ENCODE results near the gene VCP.
"Not testable (repeated sequence)": the region's sequence is repeated elsewhere in the genome, so short reads cannot be mapped to it uniquely, and the experiment has no call there.

The VCP gene

GRCh38 chr9:35060548-35061207 is 11.7 kb downstream of the VCP start:
- no peak for DNase-seq (ENCODE audit: low spot score)

- DNase-seq (ENCODE audit: low spot score) = no peak
These were observed 13.0 kb downstream of the VCP start for GRCh38 chr9:35059438-35059837.

DNA sequence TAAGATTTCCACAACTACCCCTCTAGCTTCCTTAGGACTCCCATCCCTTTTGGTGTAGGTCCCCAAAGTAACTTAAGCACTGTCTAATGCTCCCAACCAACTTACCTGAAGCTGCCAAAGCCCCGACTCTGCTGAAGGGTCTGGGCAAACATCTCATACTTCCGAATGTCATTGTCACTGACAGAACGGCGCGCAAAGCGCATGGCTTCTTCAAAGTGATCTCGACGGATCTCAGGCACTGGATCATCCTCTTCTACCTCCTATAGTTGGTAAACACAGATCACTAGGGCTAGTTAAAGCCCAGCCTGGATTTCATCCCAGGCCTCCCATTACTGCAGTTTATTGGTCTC is 15.2 kb downstream of the VCP start:
- DNase-seq (ENCODE audit: low spot score) = no peak

GRCh38 chr9:35056571-35057270 is 15.7 kb downstream of the VCP start:
- DNase-seq (ENCODE audit: low spot score) = no peak

DNA sequence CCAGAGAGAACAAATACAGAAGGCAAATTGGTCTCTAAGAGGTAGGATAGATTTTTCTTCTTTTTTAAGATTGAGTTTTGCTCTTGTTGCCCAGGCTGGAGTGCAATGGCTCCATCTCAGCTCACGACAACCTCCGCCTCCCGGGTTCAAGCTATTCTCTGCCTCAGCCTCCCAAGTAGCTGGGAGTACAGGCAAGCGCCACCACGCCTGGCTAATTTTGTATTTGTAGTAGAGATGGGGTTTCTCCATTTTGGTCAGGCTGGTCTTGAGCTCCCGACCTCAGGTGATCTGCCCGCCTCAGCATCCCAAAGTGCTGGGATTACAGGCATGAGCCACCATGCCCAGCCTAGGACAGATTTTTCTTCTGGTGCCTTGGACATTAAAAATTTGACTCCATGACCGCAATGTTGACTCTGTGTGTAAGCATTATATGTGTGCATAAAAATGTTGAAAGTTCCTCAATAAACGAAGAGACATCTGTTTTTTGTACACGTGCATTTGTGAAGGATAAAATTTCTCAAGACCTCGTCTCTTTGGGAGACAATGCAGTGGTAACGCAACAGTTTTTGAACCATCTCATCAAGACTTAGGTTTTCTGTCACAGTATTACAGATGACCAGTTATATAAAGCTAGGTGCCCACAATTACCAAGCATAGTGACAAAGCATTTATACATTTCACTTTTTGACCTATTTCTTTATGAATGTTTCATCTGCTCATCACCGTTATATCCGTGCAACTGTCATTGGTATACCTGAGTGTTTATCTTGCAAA is 17.4 kb downstream of the VCP start:
- no peak for DNase-seq (ENCODE audit: low spot score)

- no peak for DNase-seq (ENCODE audit: low spot score)
These were observed 18.1 kb downstream of the VCP start for GRCh38 chr9:35054185-35054835.

DNA sequence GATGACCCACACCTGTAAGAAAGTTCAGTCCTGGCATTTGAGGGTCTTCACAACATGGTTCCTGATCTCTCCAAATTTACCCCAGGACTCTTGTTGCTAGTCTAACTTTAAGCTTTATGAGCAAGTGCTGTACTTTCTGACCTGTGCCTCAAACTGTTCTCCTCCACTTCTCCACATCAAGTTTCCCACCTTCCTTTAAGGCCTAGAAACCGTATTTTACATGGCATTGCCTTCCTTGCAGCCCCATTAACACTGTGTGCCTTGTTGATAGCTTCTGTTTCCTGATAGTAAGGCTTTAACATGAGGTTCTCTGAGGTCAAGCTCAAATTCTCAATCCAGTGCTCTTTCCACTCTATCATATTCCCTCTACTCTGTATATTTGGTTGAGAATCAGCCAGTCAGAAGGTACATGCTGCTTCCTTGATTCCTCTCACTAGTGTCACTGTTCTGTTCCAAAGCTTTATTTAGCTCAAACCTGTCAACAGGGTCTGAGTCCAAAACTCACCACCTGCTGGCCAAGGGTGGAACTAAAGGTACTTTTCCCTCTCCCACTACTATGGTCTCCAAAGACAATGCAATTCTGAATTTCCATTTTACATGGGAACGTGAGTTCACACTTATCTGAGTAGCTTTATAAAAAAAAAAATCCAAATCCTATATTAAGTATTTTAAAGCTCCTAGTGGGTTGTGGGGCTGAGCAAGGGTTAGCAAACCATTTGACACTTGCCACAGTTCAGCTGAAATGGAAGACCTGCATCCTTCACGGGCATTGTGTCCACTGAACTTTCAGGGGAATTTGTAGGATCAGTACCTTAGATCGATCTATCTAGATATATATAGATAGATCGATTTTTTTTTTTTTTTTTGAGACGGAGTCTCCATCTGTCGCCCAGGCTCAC is 21.1 kb downstream of the VCP start:
- peak; percentile 47 for DNase-seq (ENCODE audit: low spot score)

GRCh38 chr9:35048511-35048910 is 23.9 kb downstream of the VCP start:
- no peak for DNase-seq (ENCODE audit: low spot score)

DNA sequence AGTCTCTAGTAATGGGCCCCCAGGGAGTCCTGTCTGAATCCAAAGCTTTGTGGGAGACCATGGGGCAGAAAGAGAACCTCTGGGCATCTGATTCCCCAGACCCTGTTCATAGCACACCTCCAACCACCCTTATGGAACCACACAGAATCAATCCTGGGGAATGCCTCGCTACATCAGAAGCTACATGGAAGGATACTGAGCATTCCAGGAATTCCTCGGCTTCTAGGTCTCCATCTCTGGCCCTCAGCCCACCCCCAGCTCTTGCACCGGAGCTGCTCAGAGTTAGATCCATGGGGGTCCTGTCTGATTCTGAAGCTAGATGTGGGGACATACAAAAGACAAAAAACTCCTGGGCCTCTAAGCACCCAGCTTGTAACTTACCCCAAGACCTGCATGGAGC is 28.4 kb downstream of the VCP start:
- no peak for DNase-seq (ENCODE audit: low spot score)

- DNase-seq (ENCODE audit: low spot score) = no peak
These were observed 29.4 kb downstream of the VCP start for GRCh38 chr9:35042891-35043545.

- DNase-seq (ENCODE audit: low spot score) = peak; percentile 44
These were observed 30.3 kb downstream of the VCP start for GRCh38 chr9:35042081-35042604.

DNA sequence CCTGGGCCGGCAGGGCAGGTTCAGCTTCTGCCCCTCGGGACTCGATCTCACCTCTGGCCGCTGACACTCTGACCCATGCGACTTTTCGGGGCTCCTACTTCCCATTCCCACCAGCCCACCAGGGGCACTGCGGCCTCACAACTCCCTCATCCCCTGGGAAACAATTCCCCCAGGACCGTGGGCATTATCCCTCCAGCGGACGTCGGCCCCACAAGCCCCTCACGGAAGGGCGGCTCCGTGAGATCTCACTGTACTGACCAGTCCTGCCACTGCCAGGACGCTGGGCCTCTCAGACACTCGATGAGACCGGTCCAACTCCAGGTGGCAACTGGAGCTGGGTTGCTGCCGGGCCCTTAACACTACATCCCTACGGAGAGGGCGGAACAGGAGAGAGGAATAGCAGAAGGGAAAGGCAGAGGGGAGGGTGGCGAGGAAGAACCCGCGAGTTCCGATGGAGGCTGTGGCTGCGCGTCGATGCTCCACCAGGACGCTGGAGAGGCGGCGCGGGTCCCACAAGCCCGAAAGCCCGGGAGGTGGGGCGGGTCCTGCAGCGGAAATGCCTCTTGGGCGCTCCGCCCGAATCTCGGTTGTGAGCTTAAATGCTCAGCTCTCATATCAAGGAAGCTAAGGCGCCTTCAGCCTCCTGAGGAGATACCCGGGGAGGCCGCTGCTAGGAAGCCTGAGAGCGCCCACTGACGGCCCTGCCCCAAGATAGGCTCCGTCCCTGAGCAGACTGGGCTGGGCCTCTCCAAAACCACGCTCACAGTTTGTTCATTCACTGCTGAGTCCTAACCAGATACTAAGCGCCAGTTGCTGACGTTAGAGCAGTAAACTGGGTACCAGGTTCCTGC is 36.3 kb downstream of the VCP start:
- no peak for DNase-seq (ENCODE audit: low spot score)

DNA sequence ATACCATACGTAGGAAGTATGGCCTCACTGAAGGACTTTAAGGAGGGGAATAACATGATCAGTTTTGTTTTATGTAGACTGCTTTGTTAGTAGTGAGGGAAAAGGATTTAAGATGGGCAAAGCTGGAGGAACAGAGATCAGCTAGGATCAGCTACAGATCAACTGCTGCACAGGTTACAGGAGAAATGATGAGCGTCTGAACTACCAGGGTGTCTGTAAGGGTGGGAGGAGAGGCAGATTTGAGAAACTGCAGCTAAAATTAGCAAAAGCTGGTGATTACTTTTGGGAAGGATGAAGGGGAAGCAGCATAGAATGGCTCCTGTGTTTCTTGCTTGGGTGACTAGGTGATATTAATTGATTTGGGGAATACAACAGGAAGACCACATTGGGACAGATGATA is 39.3 kb downstream of the VCP start:
- no peak for DNase-seq (ENCODE audit: low spot score)

GRCh38 chr9:35029852-35030251 is 42.6 kb downstream of the VCP start:
- no peak for DNase-seq (ENCODE audit: low spot score)

GRCh38 chr9:35029241-35029640 is 43.2 kb downstream of the VCP start:
- no peak for DNase-seq (ENCODE audit: low spot score)

GRCh38 chr9:35028341-35028740 is 44.1 kb downstream of the VCP start:
- no peak for DNase-seq (ENCODE audit: low spot score)

DNA sequence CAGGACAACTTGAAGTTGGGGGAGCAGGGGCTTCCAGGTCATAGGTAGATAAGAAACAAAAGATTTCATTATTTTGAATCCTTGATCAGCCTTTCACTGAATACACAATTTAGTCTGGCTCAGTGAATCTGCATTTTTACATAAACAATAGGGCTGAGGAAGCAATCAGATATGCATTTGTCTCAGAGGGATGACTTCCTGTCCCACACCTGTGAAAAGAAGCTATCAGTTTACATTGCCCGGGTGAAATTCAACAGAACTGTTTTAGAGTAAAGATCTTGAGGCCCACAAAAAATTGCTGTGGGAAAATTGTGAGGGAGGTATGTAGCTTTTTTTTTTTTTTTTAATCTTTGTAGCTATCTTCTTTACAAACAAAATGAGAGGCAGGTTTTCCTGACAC is 44.6 kb downstream of the VCP start:
- DNase-seq (ENCODE audit: low spot score) = no peak

- no peak for DNase-seq (ENCODE audit: low spot score)
These were observed 45.1 kb downstream of the VCP start for GRCh38 chr9:35027374-35027773.

DNA sequence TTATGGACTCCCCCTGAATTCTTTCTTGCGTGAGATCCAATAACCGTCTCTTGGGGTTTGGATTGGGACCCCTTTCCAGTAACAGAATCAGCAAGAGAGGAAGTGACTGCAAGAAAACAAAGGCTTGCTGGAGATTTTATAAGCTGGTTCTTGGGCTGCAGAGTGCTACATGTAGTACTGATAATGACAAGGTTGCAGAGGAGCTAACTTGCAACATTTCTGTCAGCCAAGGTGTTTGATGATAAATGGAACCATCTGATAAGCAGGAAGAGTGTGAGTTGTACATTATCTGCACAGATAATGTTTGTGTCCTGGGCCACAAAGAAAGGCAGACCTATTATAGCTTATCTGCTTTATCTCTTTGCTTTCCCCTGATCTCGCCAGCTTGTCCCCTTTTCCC is 45.8 kb downstream of the VCP start:
- DNase-seq (ENCODE audit: low spot score) = no peak

DNA sequence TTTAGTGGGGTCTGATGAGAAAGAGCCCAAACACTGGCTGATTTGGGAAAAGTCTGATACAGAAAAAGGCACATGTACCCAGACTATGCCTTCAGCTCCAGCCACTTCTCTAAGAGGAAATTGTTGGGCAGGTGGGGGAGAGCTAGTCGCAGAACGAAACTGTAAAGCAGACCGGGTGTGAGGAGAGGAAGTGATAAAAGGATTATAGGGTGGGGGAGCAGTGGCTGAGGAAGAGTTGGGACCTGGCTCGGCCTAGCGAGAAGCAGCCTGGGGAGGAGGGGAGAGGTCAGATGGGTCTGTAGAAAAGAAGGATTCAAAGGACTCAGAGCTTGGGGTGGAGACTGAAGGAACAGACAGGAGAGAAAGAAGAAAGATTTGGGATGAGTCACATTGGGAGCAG is 49.0 kb downstream of the VCP start:
- not testable (repeated sequence) for DNase-seq (ENCODE audit: low spot score)
